Esophagus squamous epithelium (tissue), 5 donors: ENCODE measurements around the gene DOCK1. TPM values are rescaled to one million over a fixed set of nuclear protein-coding genes. Genes with fewer than 3 reads are reported as not detected.

Source experiments
- DNase-seq: peaks from one replicate; lab custom pipeline; 2025; lab: John Stamatoyannopoulos, UW
- H3K27ac ChIP-seq, 4 donors: fragments of 200-600 bp; sonication (generic); one replicate each; pipeline ENCODE4 v1.5.1; 2016 to 2019; ENCODE audit warnings: mild to moderate bottlenecking in 1 of 4
- H3K27me3 ChIP-seq, 4 donors: fragments of 200-600 bp; sonication (generic); 1 replicate in 3 of 4; 2 replicates in 1 of 4; pipeline versions ENCODE4 v1.5.1 to v1.6.0; 2017 to 2021; ENCODE audit warnings: antibody characterized with exemption in 1 of 4
- H3K36me3 ChIP-seq, 3 donors: fragments of 200-600 bp; sonication (generic); one replicate each; pipeline ENCODE4 v1.5.1; 2016 to 2019
- H3K4me1 ChIP-seq, 3 donors: fragments of 200-600 bp; sonication (generic); one replicate each; pipeline ENCODE4 v1.5.1; 2017 to 2019
- H3K4me3 ChIP-seq, 4 donors: fragments of 200-600 bp; sonication (generic); 1 replicate in 3 of 4; 2 replicates in 1 of 4; pipeline ENCODE4 v1.5.1; 2016 to 2019; ENCODE audit warnings: mild to moderate bottlenecking in 2 of 4, moderate library complexity in 1 of 4
- H3K9me3 ChIP-seq, 3 donors: fragments of 200-600 bp; sonication (generic); one replicate each; pipeline ENCODE4 v1.5.1; 2016 to 2019
- POLR2A ChIP-seq, 4 donors: fragments of 450-650 bp; IDR thresholded peaks; one replicate each; pipeline ENCODE4 v1.6.1; 2017; ENCODE audit warnings: antibody characterized with exemption in 4 of 4, mild to moderate bottlenecking in 4 of 4, moderate library complexity in 3 of 4
- WGBS, 2 donors: methylation state at CpG; one replicate each; pipeline ENCODE4 v1.1.5; 2018; 5-methylcytosine and 5-hydroxymethylcytosine counted together
- intact Hi-C: fragments of 100-400 bp; cut with DNase I; formaldehyde crosslinking; loops from one replicate; pipeline ENCODE4 v1.15.0; 2022
- total RNA-seq, 4 donors: library from RNA; depleted of rRNA; stranded (reverse); fragments of >200 nt; gene quantifications; one replicate each; pipeline ENCODE4 v1.1.0, GENCODE V29; 2016
- TF ChIP-seq, protein P1 (sequence below), 6 experiments: fragments of 450-650 bp in 4 of 6; fragments of 200-600 bp in 2 of 6; sonication (generic) in 2 of 6; IDR thresholded peaks; one replicate each; pipeline ENCODE4 v1.5.1; 2016 to 2019; ENCODE audit warnings: antibody characterized with exemption in 6 of 6, mild to moderate bottlenecking in 4 of 6, moderate library complexity in 4 of 6
- donor health status: DM: yes; HTN: yes; CAD: no.

The DOCK1 gene
- total RNA-seq, 4 donors from 2014 or later: 31.8 to 83.4 (median 49.8) TPM

- intact Hi-C loops: no loop called here
- no peak overlapping the region for H3K27ac ChIP-seq
- no peaks in the 10 kb centered on the region for H3K27me3 ChIP-seq
- H3K36me3 ChIP-seq: peaks cover 0 to 83% (median 0%) of the 10 kb centered on the region in 3 donors
- no peaks in the 10 kb centered on the region for H3K4me1 ChIP-seq
- no peak overlapping the region for H3K4me3 ChIP-seq
- peaks cover 0 to 12% (median 5%) of the 10 kb centered on the region in 3 donors for H3K9me3 ChIP-seq
- no peak for DNase-seq
- TF ChIP-seq POLR2A (IDR thresholded peaks at IDR 0.05): no peak
- TF ChIP-seq, protein P1, sequence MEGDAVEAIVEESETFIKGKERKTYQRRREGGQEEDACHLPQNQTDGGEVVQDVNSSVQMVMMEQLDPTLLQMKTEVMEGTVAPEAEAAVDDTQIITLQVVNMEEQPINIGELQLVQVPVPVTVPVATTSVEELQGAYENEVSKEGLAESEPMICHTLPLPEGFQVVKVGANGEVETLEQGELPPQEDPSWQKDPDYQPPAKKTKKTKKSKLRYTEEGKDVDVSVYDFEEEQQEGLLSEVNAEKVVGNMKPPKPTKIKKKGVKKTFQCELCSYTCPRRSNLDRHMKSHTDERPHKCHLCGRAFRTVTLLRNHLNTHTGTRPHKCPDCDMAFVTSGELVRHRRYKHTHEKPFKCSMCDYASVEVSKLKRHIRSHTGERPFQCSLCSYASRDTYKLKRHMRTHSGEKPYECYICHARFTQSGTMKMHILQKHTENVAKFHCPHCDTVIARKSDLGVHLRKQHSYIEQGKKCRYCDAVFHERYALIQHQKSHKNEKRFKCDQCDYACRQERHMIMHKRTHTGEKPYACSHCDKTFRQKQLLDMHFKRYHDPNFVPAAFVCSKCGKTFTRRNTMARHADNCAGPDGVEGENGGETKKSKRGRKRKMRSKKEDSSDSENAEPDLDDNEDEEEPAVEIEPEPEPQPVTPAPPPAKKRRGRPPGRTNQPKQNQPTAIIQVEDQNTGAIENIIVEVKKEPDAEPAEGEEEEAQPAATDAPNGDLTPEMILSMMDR (IDR thresholded peaks at IDR 0.05): no peak
Observed at GRCh38 chr10:127055263-127055662, 150.0 kb downstream of the DOCK1 start.

- peaks cover 0 to 12% (median 5%) of the 10 kb centered on the region in 3 donors for H3K9me3 ChIP-seq
Observed at GRCh38 chr10:127059314-127059713, 154.1 kb downstream of the DOCK1 start.

DNA sequence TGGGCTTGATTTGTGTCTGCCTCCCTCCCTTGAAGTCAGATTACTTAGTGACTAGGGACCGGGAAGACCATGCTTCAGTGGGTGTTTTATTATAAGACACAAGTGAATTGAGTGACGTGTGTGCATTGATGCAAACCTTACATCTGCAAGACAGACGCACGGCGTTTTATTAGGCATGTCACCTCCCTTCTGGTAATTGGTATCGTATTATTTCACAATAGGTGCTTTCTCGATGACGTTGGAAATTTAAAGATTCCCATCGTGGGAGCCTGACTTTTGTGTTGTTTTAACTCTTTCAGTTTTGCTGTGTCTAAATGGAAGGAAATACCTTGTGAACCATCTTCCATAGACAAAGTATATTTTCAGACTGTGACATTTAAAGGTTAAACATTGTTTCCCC is 158.5 kb downstream of the DOCK1 start:
- Histone ChIP-seq H3K4me1 (no peaks in the 10 kb centered on the region), H3K27ac (no peak overlapping the region), H3K27me3 (no peaks in the 10 kb centered on the region), H3K4me3 (no peak overlapping the region), H3K9me3 (peaks cover 0 to 2% (median under 1%) of the 10 kb centered on the region in 3 donors), H3K36me3 (peaks cover 0 to 98% (median 5%) of the 10 kb centered on the region in 3 donors)
- intact Hi-C loops: no loop called here
- no peak for TF ChIP-seq POLR2A (IDR thresholded peaks at IDR 0.05)
- TF ChIP-seq, protein P1 (IDR thresholded peaks at IDR 0.05): no peak
- DNase-seq: no peak
- WGBS, 2 donors: 89 to 93% methylated on average over 9 of the region's 9 CpGs

More at GRCh38 chr10:127059314-127059713, 154.1 kb downstream of the DOCK1 start:
- intact Hi-C loops: no loop called here
- no peak for DNase-seq
- no peak for TF ChIP-seq POLR2A (IDR thresholded peaks at IDR 0.05)
- TF ChIP-seq, protein P1 (IDR thresholded peaks at IDR 0.05): no peak
- H3K36me3 ChIP-seq: peaks cover 0 to 98% (median 0%) of the 10 kb centered on the region in 3 donors
- no peak overlapping the region for H3K27ac ChIP-seq
- H3K4me1 ChIP-seq: no peaks in the 10 kb centered on the region
- H3K27me3 ChIP-seq: no peaks in the 10 kb centered on the region
- no peak overlapping the region for H3K4me3 ChIP-seq

- H3K4me1 ChIP-seq: no peaks in the 10 kb centered on the region
- 90 to 93% methylated on average over 14 of the region's 14 CpGs for WGBS, 2 donors
- no peaks in the 10 kb centered on the region for H3K27me3 ChIP-seq
- no peak overlapping the region for H3K27ac ChIP-seq
- intact Hi-C loops: no loop called here
- no peaks in the 10 kb centered on the region for H3K9me3 ChIP-seq
- no peak overlapping the region for H3K4me3 ChIP-seq
- TF ChIP-seq, protein P1 (IDR thresholded peaks at IDR 0.05): no peak
- TF ChIP-seq POLR2A (IDR thresholded peaks at IDR 0.05): no peak
- DNase-seq: no peak
- peaks cover 0 to 100% (median 5%) of the 10 kb centered on the region in 3 donors for H3K36me3 ChIP-seq
Observed at GRCh38 chr10:127064474-127064873, 159.2 kb downstream of the DOCK1 start.

DNA sequence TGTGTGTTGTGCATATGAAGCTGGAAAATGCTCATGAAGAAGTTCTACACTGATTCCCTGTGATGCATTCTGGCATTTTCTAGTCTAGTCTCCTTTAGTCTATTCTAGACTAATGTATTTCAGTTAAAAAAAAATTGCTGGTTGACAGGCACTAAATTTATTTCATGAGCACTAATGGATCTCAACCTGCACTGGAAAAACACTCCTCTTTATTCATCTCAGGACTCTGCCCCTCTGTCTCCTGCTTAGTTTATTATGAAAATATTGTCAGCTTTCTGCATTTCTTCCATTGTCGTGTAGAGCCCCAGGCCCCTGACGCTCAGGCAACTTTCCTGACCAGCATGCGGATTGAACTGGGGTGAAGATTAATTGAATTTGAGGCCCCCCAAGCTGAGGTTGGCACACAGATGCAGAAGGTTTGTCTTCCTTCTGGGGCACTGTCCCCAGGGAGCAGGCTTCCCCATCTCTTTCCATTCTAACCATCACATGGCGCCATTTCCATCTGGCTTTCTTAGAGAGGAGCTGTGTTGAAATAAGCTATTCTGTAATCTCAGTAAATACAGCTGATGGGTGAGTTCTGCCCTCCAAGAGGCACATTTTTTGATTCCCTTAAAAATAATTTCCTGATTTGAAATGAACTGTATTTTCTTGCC is 162.4 kb downstream of the DOCK1 start:
- no peak overlapping the region for H3K27ac ChIP-seq
- H3K4me1 ChIP-seq: no peaks in the 10 kb centered on the region
- intact Hi-C loops: no loop called here
- no peaks in the 10 kb centered on the region for H3K27me3 ChIP-seq
- TF ChIP-seq, protein P1 (IDR thresholded peaks at IDR 0.05): no peak
- no peak for TF ChIP-seq POLR2A (IDR thresholded peaks at IDR 0.05)
- H3K36me3 ChIP-seq: peaks cover 0 to 100% (median 5%) of the 10 kb centered on the region in 3 donors
- no peak overlapping the region for H3K4me3 ChIP-seq
- no peak for DNase-seq
- WGBS, 2 donors: 93 to 100% methylated on average over 3 to 4 of the region's 4 CpGs
- H3K9me3 ChIP-seq: no peaks in the 10 kb centered on the region
